Left lung (tissue), 10 donors: ENCODE data around the gene C16orf95. TPM values are rescaled to one million over a fixed set of nuclear protein-coding genes. Genes with fewer than 3 reads are reported as not detected.

Source experiments
- ATAC-seq: fragments of 200-7000 bp; cut with Tn5 transposase; one replicate; pipeline ENCODE4 v1.9.1; 2020; ENCODE audit warnings: moderate library complexity
- DNase-seq, 4 donors: peaks; one replicate each; pipeline ENCODE4 v3.0.0-alpha.2; 2013 to 2020
- H3K27ac ChIP-seq, 2 donors: fragments of 200-600 bp; sonication (generic) in 1 of 2; one replicate each; pipeline versions ENCODE4 v1.5.0 to v1.8.0; 2020 to 2021
- H3K27me3 ChIP-seq, 2 donors: fragments of 200-600 bp; sonication (generic) in 1 of 2; one replicate each; pipeline versions ENCODE4 v1.5.0 to v1.8.0; 2020 to 2021
- H3K36me3 ChIP-seq, 2 donors: fragments of 200-600 bp; sonication (generic) in 1 of 2; one replicate each; pipeline versions ENCODE4 v1.5.0 to v1.8.0; 2020 to 2021
- H3K4me1 ChIP-seq, 2 donors: fragments of 200-600 bp; one replicate each; pipeline ENCODE4 v1.8.0; 2021
- H3K4me3 ChIP-seq, 2 donors: fragments of 200-600 bp; sonication (generic) in 1 of 2; one replicate each; pipeline versions ENCODE4 v1.5.0 to v1.8.0; 2020 to 2021; ENCODE audit warnings: mild to moderate bottlenecking in 1 of 2
- H3K9me3 ChIP-seq, 2 donors: fragments of 200-600 bp; sonication (generic) in 1 of 2; one replicate each; pipeline versions ENCODE4 v1.5.0 to v1.8.0; 2020 to 2021
- intact Hi-C, 2 donors: fragments of 100-400 bp; cut with DNase I; formaldehyde crosslinking; loops; one replicate each; pipeline versions ENCODE4 v1.11.2 to v1.14.2; 2022
- polyA plus RNA-seq, 6 donors: library from polyadenylated mRNA; unstranded; fragments of 120-200 nt; gene quantifications; one replicate each; pipeline ENCODE4 v1.2.1, GENCODE V29; 2013; ENCODE audit not compliant: insufficient read length in 6 of 6
- total RNA-seq, 2 donors: library from RNA; stranded (reverse); fragmentation: NEBNext Ultra II Directional; extraction: Animal tissue kit (Norgen Biotek cat#: 25700); gene quantifications; one replicate each; pipeline ENCODE4 v1.2.1, GENCODE V29; 2021
- TF ChIP-seq, protein P1 (sequence below), 2 donors: fragments of 200-600 bp; sonication (generic) in 1 of 2; IDR thresholded peaks; one replicate each; pipeline versions ENCODE4 v1.5.0 to v1.8.0; 2021; ENCODE audit warnings: antibody characterized with exemption in 2 of 2
- donor health status: DM: no; HTN: yes; CAD: no.
- donor health status: DM: no; HTN: no; CAD: no.

The C16orf95 gene
- total and polyA plus RNA-seq, 8 donors = 2.3 to 6.7 (median 3.6) TPM

- H3K27me3 ChIP-seq = no peaks in the 10 kb centered on the region
- no peak overlapping the region for H3K27ac ChIP-seq
- peaks cover 0 to 83% of the 10 kb centered on the region in 2 donors for H3K36me3 ChIP-seq
- DNase-seq (no peak), ATAC-seq (no peak)
- H3K4me3 ChIP-seq = no peak overlapping the region
- intact Hi-C loops = no loop called here
- H3K9me3 ChIP-seq = no peaks in the 10 kb centered on the region
- TF ChIP-seq, protein P1, sequence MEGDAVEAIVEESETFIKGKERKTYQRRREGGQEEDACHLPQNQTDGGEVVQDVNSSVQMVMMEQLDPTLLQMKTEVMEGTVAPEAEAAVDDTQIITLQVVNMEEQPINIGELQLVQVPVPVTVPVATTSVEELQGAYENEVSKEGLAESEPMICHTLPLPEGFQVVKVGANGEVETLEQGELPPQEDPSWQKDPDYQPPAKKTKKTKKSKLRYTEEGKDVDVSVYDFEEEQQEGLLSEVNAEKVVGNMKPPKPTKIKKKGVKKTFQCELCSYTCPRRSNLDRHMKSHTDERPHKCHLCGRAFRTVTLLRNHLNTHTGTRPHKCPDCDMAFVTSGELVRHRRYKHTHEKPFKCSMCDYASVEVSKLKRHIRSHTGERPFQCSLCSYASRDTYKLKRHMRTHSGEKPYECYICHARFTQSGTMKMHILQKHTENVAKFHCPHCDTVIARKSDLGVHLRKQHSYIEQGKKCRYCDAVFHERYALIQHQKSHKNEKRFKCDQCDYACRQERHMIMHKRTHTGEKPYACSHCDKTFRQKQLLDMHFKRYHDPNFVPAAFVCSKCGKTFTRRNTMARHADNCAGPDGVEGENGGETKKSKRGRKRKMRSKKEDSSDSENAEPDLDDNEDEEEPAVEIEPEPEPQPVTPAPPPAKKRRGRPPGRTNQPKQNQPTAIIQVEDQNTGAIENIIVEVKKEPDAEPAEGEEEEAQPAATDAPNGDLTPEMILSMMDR (IDR thresholded peaks at IDR 0.05) = no peak
- H3K4me1 ChIP-seq = no peaks in the 10 kb centered on the region
Measured at GRCh38 chr16:87332150-87332549, 15.0 kb upstream of the C16orf95 start.

DNA sequence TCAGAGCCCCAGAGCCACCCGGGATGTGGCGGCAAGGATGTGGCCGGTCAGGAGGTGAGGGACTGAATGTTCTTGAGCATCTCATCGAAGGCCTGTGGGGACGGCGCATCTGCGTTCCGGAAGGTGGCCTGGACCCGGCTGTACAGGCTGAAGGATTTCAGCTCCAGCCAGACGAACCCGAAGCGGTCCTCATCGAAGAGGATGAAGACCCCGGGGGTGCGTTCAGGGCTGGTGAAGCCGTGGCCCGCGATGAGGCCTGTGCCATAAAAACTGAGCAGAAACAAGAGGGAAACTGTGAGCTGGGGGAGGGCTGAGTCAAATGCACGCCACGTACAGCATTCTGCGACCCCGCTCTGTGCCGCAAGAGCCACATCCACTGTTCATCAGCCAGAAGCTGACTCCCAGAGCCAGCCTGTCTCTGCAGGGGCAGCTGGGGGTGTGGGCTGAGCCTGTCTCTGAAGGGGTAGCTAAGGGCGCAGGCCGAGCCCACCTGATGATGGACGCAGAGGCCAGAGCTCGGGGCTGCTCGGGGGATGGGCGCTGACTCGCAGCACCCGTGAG, 14.1 kb upstream of the C16orf95 start:
- no peaks in the 10 kb centered on the region for H3K27me3 ChIP-seq
- DNase-seq (peak in 1 of 4 donors; percentile 72), ATAC-seq (no peak)
- intact Hi-C loops = no loop called here
- H3K36me3 ChIP-seq = peaks cover 0 to 81% of the 10 kb centered on the region in 2 donors
- H3K27ac ChIP-seq = no peak overlapping the region
- TF ChIP-seq, protein P1 (IDR thresholded peaks at IDR 0.05) = no peak
- no peaks in the 10 kb centered on the region for H3K4me1 ChIP-seq
- no peak overlapping the region for H3K4me3 ChIP-seq
- no peaks in the 10 kb centered on the region for H3K9me3 ChIP-seq

GRCh38 chr16:87330646-87331045, 13.5 kb upstream of the C16orf95 start:
- no peak for ATAC-seq
- no peak overlapping the region for H3K27ac ChIP-seq
- no peaks in the 10 kb centered on the region for H3K27me3 ChIP-seq
- peaks cover 0 to 75% of the 10 kb centered on the region in 2 donors for H3K36me3 ChIP-seq
- H3K4me1 ChIP-seq = no peaks in the 10 kb centered on the region
- TF ChIP-seq, protein P1 (IDR thresholded peaks at IDR 0.05) = no peak
- no peaks in the 10 kb centered on the region for H3K9me3 ChIP-seq
- DNase-seq = peak in 1 of 4 donors; percentile 49
- no peak overlapping the region for H3K4me3 ChIP-seq
- intact Hi-C loops = no loop called here

- H3K36me3 ChIP-seq = peaks cover 0 to 71% of the 10 kb centered on the region in 2 donors
- no peaks in the 10 kb centered on the region for H3K27me3 ChIP-seq
- ATAC-seq = no peak
- no peak overlapping the region for H3K27ac ChIP-seq
- no peak overlapping the region for H3K4me3 ChIP-seq
- intact Hi-C loops = no loop called here
- no peaks in the 10 kb centered on the region for H3K9me3 ChIP-seq
- peaks cover 0 to 1% of the 10 kb centered on the region in 2 donors for H3K4me1 ChIP-seq
- DNase-seq = peak in 1 of 4 donors; percentile 46
- TF ChIP-seq, protein P1 (IDR thresholded peaks at IDR 0.05) = no peak
Measured at GRCh38 chr16:87330257-87330624, 13.0 kb upstream of the C16orf95 start.

DNA sequence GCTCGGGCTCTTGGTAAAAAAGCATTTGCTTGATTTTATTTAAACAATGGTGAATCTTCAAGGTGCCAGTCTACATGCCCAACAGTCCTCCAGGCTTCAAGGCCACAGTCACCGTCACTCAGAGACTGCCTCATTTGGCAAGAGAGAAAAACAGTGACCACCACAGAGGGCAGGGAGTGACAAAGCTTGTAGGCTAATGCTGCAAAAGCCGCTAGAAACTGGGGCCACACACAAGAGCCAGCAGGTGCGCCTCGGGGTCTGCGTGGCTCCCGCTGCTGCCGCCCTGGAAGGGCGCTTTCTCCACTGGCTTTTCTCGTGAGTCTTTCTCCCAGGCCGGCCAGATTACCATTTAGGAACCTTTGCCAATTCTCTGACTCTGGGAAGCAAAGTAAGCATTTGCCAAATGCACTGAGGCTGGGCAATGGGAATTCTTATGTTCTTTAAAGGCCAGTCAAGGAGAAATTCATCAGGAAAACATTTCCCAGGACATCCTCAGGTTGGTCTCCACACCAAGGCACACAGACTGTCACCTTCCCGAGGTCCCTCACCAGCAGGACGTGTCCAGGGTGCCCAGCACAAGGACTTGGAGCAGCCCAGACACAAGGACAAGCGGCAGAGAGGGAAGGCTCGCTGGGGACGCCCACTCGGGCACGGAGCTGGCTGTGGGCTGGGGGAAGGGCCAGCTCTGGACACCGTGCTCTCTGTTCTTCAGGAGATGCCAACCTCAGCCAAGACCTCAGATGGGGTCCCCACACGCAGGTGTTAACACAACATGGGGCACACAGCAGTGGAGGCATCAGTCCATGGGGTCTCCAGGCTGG, 12.5 kb upstream of the C16orf95 start:
- DNase-seq (peak in 1 of 4 donors; percentile 53), ATAC-seq (no peak)
- peaks cover 0 to 65% of the 10 kb centered on the region in 2 donors for H3K36me3 ChIP-seq
- peaks cover 4 to 7% of the 10 kb centered on the region in 2 donors for H3K4me1 ChIP-seq
- H3K27me3 ChIP-seq = no peaks in the 10 kb centered on the region
- TF ChIP-seq, protein P1 (IDR thresholded peaks at IDR 0.05) = no peak
- no peak overlapping the region for H3K4me3 ChIP-seq
- no peak overlapping the region for H3K27ac ChIP-seq
- no peaks in the 10 kb centered on the region for H3K9me3 ChIP-seq
- intact Hi-C loops = no loop called here
